Measurements from ENCODE around the gene UTS2B. TPM values are rescaled to one million over a fixed set of nuclear protein-coding genes. Genes with fewer than 3 reads are reported as not detected.

UTS2B gene
- total and polyA plus RNA-seq, 9 of the 15 experiments (the other 6 are each of a cell fraction or from before 2014, with no cell fraction given), result 0.06 TPM; not detected in 8

GRCh38 chr3:191239407-191240031 lies 90.8 kb downstream of the UTS2B start:
- Histone ChIP-seq H3K9ac (ENCODE audit: insufficient read depth in 1 of 2, low read depth in 2 of 2, low read length in 2 of 2) (no peak overlapping the region), H3K9me3 (replicated peaks; ENCODE audit: control insufficient read depth, insufficient read depth, low read depth, low read length) (no peaks in the 10 kb centered on the region), H3K4me3 (no peak overlapping the region), H3K79me2 (ENCODE audit: control insufficient read depth, insufficient read depth, low read length) (no peaks in the 10 kb centered on the region), H4K20me1 (replicated peaks; ENCODE audit: control insufficient read depth, insufficient read depth, low read length) (no peaks in the 10 kb centered on the region), H3K9me1 (ENCODE audit: control insufficient read depth, insufficient read depth, low read length) (no peaks in the 10 kb centered on the region), H3K27ac (ENCODE audit: extremely low read depth, low read depth, low read length) (no peak overlapping the region), H3K4me2 (ENCODE audit: insufficient read depth, low read length) (no peak overlapping the region), H3K36me3 (ENCODE audit: control insufficient read depth, insufficient read depth, low read length) (no peaks in the 10 kb centered on the region), H2AFZ (ENCODE audit: low read depth, low read length) (no peak overlapping the region), H3K4me1 (replicated peaks in 1 of 2; ENCODE audit: control insufficient read depth in 2 of 2, insufficient read depth in 2 of 2, low read length in 2 of 2) (no peaks in the 10 kb centered on the region), H3K27me3 (ENCODE audit: control insufficient read depth in 2 of 2, insufficient read depth in 2 of 2, low read length in 2 of 2) (no peaks in the 10 kb centered on the region)
- TF ChIP-seq HEY1 (CRISPR knock-in tag; IDR thresholded peaks at IDR 0.05; ENCODE audit: borderline replicate concordance), result no peak
- peak; percentile 15; the same call in 1 of the 2 replicates for TF ChIP-seq ZNF316 (IDR thresholded peaks at IDR 0.05)
- intact Hi-C loops (cut with micrococcal nuclease), result loop anchor here (5.0 kb wide), 1 partner anchor 163 kb away; no protein-coding TSS in a partner anchor
- no TSS peak for BruUV-seq (replicated peaks)
- POLR2A ChIA-PET, result no interaction called here
- no peak for FAIRE-seq
- ATAC-seq, result no peak
- in situ Hi-C loops (cut with MboI), result no loop called here
- CTCF ChIA-PET (ENCODE audit: low intra/inter-chr PET ratio), result no interaction called here
- 0% methylated on average over 1 of the region's 1 CpG for WGBS (ENCODE audit: insufficient coverage, low coverage, missing lambda C conversion rate)
- peak in 1 of 4 experiments; percentile 5 for DNase-seq (ENCODE audit: extremely low read depth in 1 of 4, low spot score in 3 of 4)

- POLR2A ChIA-PET, result no interaction called here
These were observed 92.0 kb downstream of the UTS2B start for GRCh38 chr3:191238321-191238817.

More at GRCh38 chr3:191238321-191238817, 92.0 kb downstream of the UTS2B start:
- Histone ChIP-seq H3K9me1 (ENCODE audit: control insufficient read depth, insufficient read depth, low read length) (no peaks in the 10 kb centered on the region), H2AFZ (ENCODE audit: low read depth, low read length) (no peak overlapping the region), H3K4me3 (no peak overlapping the region), H3K4me1 (replicated peaks in 1 of 2; ENCODE audit: control insufficient read depth in 2 of 2, insufficient read depth in 2 of 2, low read length in 2 of 2) (no peaks in the 10 kb centered on the region), H3K9ac (ENCODE audit: insufficient read depth in 1 of 2, low read depth in 2 of 2, low read length in 2 of 2) (no peak overlapping the region), H4K20me1 (replicated peaks; ENCODE audit: control insufficient read depth, insufficient read depth, low read length) (no peaks in the 10 kb centered on the region), H3K9me3 (replicated peaks; ENCODE audit: control insufficient read depth, insufficient read depth, low read depth, low read length) (no peaks in the 10 kb centered on the region), H3K4me2 (ENCODE audit: insufficient read depth, low read length) (no peak overlapping the region), H3K27ac (ENCODE audit: extremely low read depth, low read depth, low read length) (no peak overlapping the region), H3K27me3 (ENCODE audit: control insufficient read depth in 2 of 2, insufficient read depth in 2 of 2, low read length in 2 of 2) (no peaks in the 10 kb centered on the region), H3K79me2 (ENCODE audit: control insufficient read depth, insufficient read depth, low read length) (no peaks in the 10 kb centered on the region), H3K36me3 (ENCODE audit: control insufficient read depth, insufficient read depth, low read length) (no peaks in the 10 kb centered on the region)
- ATAC-seq, result no peak
- BruUV-seq (replicated peaks), result no TSS peak
- intact Hi-C loops (cut with micrococcal nuclease) (no loop called here), in situ Hi-C loops (cut with MboI) (no loop called here)
- no peak for FAIRE-seq
- TF ChIP-seq ZNF232 (CRISPR knock-in tag; IDR thresholded peaks at IDR 0.05), result peak; percentile 50; the same call in 1 of the 2 replicates
- TF ChIP-seq HNRNPUL1 (IDR thresholded peaks at IDR 0.05; ENCODE audit: low read length), result no peak
- TF ChIP-seq FOXA3 (CRISPR knock-in tag; conservative IDR thresholded peaks at IDR 0.05 in 1 of 2, IDR thresholded peaks at IDR 0.05 in 1 of 2), result 0 out of 4 replicates have a peak, but pooled peaks of 1 of the 2 experiments have one; percentile 10
- TF ChIP-seq, protein P1, sequence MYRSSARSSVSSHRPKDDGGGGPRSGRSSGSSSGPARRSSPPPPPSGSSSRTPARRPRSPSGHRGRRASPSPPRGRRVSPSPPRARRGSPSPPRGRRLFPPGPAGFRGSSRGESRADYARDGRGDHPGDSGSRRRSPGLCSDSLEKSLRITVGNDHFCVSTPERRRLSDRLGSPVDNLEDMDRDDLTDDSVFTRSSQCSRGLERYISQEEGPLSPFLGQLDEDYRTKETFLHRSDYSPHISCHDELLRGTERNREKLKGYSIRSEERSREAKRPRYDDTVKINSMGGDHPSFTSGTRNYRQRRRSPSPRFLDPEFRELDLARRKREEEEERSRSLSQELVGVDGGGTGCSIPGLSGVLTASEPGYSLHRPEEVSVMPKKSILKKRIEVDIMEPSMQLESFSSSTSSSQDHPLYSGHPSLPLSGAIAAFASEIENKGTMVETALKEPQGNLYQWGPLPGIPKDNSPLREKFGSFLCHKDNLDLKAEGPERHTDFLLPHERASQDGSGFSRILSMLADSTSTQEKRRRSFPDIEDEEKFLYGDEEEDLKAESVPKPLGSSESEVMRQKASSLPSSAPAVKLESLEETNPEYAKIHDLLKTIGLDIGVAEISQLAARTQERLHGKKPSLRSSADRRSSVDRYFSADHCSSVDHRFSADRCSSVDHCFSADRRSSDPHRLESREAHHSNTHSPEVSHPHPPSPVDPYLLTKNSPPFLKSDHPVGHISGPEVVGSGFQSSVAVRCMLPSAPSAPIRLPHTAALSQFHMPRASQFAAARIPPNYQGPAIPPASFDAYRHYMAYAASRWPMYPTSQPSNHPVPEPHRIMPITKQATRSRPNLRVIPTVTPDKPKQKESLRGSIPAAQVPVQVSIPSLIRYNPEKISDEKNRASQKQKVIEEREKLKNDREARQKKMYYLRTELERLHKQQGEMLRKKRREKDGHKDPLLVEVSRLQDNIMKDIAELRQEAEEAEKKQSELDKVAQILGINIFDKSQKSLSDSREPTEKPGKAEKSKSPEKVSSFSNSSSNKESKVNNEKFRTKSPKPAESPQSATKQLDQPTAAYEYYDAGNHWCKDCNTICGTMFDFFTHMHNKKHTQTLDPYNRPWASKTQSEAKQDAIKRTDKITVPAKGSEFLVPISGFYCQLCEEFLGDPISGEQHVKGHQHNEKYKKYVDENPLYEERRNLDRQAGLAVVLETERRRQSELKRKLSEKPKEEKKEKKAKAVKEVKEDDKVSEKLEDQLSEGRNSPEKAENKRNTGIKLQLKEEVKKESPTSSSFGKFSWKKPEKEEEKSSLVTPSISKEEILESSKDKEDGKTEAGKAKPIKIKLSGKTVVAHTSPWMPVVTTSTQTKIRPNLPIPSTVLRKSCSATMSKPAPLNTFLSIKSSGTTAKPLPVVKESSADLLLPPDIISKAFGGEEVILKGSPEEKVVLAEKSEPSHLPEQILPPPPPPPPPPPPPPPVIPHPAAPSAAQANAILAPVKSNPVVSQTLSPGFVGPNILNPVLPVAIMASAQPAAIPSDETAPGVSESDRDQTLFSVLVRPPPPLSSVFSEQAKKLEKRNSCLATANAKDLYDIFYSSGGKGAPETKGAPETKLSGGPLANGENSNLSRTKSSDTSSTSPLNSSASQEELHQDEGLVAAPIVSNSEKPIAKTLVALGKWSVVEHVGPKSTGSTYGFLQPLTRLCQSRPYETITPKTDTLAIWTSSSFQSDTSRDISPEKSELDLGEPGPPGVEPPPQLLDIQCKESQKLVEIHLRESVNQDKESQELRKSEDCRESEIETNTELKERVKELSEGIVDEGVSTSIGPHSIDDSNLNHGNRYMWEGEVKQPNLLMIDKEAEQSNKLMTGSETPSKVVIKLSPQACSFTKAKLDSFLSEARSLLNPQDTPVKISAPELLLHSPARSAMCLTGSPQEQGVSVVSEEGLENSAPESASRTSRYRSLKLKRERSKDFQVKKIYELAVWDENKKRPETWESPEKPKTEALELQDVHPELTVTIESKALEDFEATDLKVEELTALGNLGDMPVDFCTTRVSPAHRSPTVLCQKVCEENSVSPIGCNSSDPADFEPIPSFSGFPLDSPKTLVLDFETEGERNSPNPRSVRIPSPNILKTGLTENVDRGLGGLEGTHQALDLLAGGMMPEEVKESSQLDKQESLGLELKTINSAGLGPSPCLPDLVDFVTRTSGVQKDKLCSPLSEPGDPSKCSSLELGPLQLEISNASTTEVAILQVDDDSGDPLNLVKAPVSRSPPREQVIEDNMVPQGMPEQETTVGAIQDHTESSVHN (IDR thresholded peaks at IDR 0.05; ENCODE audit: borderline replicate concordance in 1 of 2, low read depth in 1 of 2), result no peak
- TF ChIP-seq KDM1A (IDR thresholded peaks at IDR 0.05), result no peak
- CTCF ChIA-PET (ENCODE audit: low intra/inter-chr PET ratio), result no interaction called here
- 0% methylated on average over 4 of the region's 4 CpGs for WGBS (ENCODE audit: insufficient coverage, low coverage, missing lambda C conversion rate)
- no peak for DNase-seq (ENCODE audit: extremely low read depth in 1 of 4, low spot score in 3 of 4)

Measured in K562 (cell line).